Neural progenitor cell (in vitro differentiated cells): ENCODE data around the gene EXOG. TPM values are rescaled to one million over a fixed set of nuclear protein-coding genes. Genes with fewer than 3 reads are reported as not detected.
"Not testable (repeated sequence)": the region's sequence is repeated elsewhere in the genome, so short reads cannot be mapped to it uniquely, and the experiment has no call there.

Experiments used
- DNase-seq: peaks from one replicate; pipeline ENCODE4 v3.0.0-alpha.2; 2016; ENCODE audit warnings: low spot score
- H2AFZ ChIP-seq: fragments of 200-600 bp; sonication (generic); replicated peaks from 2 replicates; pipeline ENCODE4 v1.6.1; 2016; ENCODE audit warnings: antibody characterized with exemption
- H3F3A ChIP-seq: fragments of 200-600 bp; sonication (generic); 2 replicates; pipeline ENCODE4 v1.6.1; 2016; ENCODE audit warnings: antibody characterized with exemption, low read depth
- H3K27ac ChIP-seq: fragments of 200-600 bp; sonication (generic); 2 replicates; pipeline ENCODE4 v1.5.1; 2016; ENCODE audit warnings: mild to moderate bottlenecking
- H3K27me3 ChIP-seq: fragments of 200-600 bp; sonication (generic); 2 replicates; pipeline ENCODE4 v1.6.1; 2016; ENCODE audit warnings: mild to moderate bottlenecking, moderate library complexity
- H3K36me3 ChIP-seq: fragments of 200-600 bp; sonication (generic); 2 replicates; pipeline ENCODE4 v1.5.1; 2016
- H3K4me1 ChIP-seq: fragments of 200-600 bp; sonication (generic); 2 replicates; pipeline ENCODE4 v1.6.1; 2016; ENCODE audit warnings: mixed run types
- H3K4me2 ChIP-seq: fragments of 200-600 bp; sonication (generic); 2 replicates; pipeline ENCODE4 v1.6.1; 2016
- H3K4me3 ChIP-seq: fragments of 200-600 bp; sonication (generic); 2 replicates; pipeline ENCODE4 v1.5.1; 2016
- H3K79me2 ChIP-seq: fragments of 200-600 bp; sonication (generic); 2 replicates; pipeline ENCODE4 v1.6.1; 2016; ENCODE audit warnings: low read depth
- H3K9ac ChIP-seq: fragments of 200-600 bp; sonication (generic); 2 replicates; pipeline ENCODE4 v1.6.1; 2016
- H3K9me3 ChIP-seq: fragments of 200-600 bp; sonication (generic); 2 replicates; pipeline ENCODE4 v1.5.1; 2016; ENCODE audit warnings: low read depth
- H4K20me1 ChIP-seq: fragments of 200-600 bp; sonication (generic); 2 replicates; pipeline ENCODE4 v1.6.1; 2016; ENCODE audit warnings: low read depth
- H3K27ac Mint-ChIP-seq: 3 replicates; pipeline ENCODE4 v1.8.0; 2021; ENCODE audit warnings: mixed read lengths
- H3K27me3 Mint-ChIP-seq: 2 replicates; pipeline ENCODE4 v1.8.0; 2022; ENCODE audit warnings: low read depth, mild to moderate bottlenecking, inconsistent platforms, moderate library complexity, mixed read lengths; ENCODE audit not compliant: insufficient read depth
- H3K36me3 Mint-ChIP-seq: 3 replicates; pipeline ENCODE4 v1.8.0; 2021; ENCODE audit warnings: mixed read lengths
- H3K4me1 Mint-ChIP-seq: 3 replicates; pipeline ENCODE4 v1.8.0; 2021; ENCODE audit warnings: mixed read lengths
- H3K4me3 Mint-ChIP-seq: 3 replicates; pipeline ENCODE4 v1.8.0; 2021; ENCODE audit warnings: mild to moderate bottlenecking, moderate library complexity, mixed read lengths
- H3K9me3 Mint-ChIP-seq: 3 replicates; pipeline ENCODE4 v1.8.0; 2020; ENCODE audit warnings: mixed read lengths
- EZH2 ChIP-seq: fragments of 200-600 bp; sonication (generic); IDR thresholded peaks from 2 replicates; pipeline ENCODE4 v1.6.1; 2017; ENCODE audit warnings: antibody characterized with exemption, mild to moderate bottlenecking, moderate library complexity
- EZH2phosphoT487 ChIP-seq: fragments of 200-600 bp; sonication (generic); IDR thresholded peaks from 2 replicates; pipeline ENCODE4 v1.6.1; 2017; ENCODE audit warnings: antibody characterized with exemption
- total RNA-seq: library from RNA; depleted of rRNA; stranded (reverse); fragments of >200 nt; gene quantifications from 2 replicates; pipeline ENCODE4 v1.2.3, GENCODE V29; 2015; ENCODE audit warnings: low replicate concordance
- TF ChIP-seq, protein P1 (sequence below): fragments of 200-600 bp; sonication (generic); IDR thresholded peaks from 2 replicates; pipeline ENCODE4 v1.5.1; 2017; ENCODE audit warnings: antibody characterized with exemption, mild to moderate bottlenecking

The EXOG gene
- total RNA-seq, 1 donor from 2014 or later = 11.6 TPM

DNA sequence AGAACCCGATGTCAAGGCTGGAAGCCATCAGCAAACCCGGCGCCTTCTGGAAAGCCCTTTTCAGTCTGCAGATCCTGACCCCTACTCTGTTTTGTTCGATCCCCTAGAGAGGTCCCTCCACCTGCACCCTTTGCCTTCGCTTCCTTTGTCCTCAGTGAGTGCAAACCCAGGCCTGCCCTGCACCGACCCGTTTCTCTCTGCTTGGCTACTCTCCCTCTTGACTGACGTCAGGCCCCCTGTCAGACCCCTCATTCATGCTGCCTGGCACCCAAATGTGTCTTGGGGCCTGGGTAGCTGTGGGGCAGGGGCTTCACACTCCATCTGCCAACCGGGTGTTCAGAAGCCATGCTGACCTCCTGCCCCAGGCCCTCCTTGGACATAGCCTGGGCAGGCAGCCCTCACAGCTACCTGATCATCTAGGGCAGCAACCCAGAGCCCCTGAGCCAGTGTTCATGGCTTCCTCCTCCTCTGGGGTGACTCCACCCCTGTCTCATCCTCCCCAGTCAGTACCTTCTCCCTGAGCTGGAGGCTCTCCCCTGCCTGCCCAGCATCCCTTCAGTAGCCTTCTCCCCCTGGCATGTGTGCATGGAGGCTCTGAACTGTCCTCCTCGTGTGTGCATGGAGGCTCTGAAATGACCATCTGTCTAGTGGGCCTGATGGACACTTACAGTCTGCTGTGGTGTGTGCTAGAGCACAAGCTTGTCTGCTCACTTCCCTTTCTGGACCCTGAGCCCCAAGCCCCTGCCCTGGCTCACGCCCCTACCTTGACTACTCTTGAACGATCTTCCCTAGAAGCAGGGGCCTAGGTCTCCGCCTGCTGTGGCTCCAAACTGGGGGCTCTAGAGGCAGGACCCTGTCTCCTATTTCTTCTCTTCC, 69.4 kb downstream of the EXOG start:
- DNase-seq = no peak
- TF ChIP-seq EZH2 = no peak
- TF ChIP-seq, protein P1, sequence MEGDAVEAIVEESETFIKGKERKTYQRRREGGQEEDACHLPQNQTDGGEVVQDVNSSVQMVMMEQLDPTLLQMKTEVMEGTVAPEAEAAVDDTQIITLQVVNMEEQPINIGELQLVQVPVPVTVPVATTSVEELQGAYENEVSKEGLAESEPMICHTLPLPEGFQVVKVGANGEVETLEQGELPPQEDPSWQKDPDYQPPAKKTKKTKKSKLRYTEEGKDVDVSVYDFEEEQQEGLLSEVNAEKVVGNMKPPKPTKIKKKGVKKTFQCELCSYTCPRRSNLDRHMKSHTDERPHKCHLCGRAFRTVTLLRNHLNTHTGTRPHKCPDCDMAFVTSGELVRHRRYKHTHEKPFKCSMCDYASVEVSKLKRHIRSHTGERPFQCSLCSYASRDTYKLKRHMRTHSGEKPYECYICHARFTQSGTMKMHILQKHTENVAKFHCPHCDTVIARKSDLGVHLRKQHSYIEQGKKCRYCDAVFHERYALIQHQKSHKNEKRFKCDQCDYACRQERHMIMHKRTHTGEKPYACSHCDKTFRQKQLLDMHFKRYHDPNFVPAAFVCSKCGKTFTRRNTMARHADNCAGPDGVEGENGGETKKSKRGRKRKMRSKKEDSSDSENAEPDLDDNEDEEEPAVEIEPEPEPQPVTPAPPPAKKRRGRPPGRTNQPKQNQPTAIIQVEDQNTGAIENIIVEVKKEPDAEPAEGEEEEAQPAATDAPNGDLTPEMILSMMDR = no peak
- no peak for TF ChIP-seq EZH2phosphoT487
- H3K27ac ChIP-seq = no peak overlapping the region
- H3K9ac ChIP-seq = no peak overlapping the region
- H3K27me3 ChIP-seq = no peaks in the 10 kb centered on the region
- H3K4me1 Mint-ChIP-seq = no peaks in the 10 kb centered on the region
- H4K20me1 ChIP-seq = no peaks in the 10 kb centered on the region
- no peaks in the 10 kb centered on the region for H3K4me1 ChIP-seq
- no peak overlapping the region for H3K4me2 ChIP-seq
- no peaks in the 10 kb centered on the region for H3K36me3 ChIP-seq
- no peak overlapping the region for H3K4me3 Mint-ChIP-seq
- H3K9me3 ChIP-seq = no peaks in the 10 kb centered on the region
- H3K36me3 Mint-ChIP-seq = peaks cover 2% of the 10 kb centered on the region
- H3F3A ChIP-seq = no peaks in the 10 kb centered on the region
- no peak overlapping the region for H2AFZ ChIP-seq
- no peaks in the 10 kb centered on the region for H3K79me2 ChIP-seq
- no peaks in the 10 kb centered on the region for H3K9me3 Mint-ChIP-seq
- peaks cover 4% of the 10 kb centered on the region for H3K27me3 Mint-ChIP-seq
- H3K27ac Mint-ChIP-seq = peak overlapping the region; percentile 57
- H3K4me3 ChIP-seq = no peak overlapping the region

DNA sequence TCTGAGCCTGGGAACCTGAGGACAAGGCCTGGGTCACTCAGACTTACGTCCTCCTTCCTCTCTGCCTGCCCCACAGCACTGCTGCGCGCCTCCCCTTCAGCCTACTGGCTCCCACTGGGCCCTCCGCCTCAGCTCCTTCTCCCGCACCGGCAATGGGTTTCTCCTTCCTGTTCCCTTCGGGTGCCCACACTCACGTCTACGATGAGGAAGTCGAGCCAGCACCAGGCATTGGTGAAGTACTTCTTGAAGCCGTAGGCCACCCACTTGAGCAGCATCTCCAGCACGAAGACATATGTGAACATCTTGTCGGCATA, 70.0 kb downstream of the EXOG start:
- Histone ChIP-seq H3K79me2 (no peaks in the 10 kb centered on the region), H3K27me3 (no peaks in the 10 kb centered on the region), H4K20me1 (no peaks in the 10 kb centered on the region), H3K36me3 (no peaks in the 10 kb centered on the region), H3F3A (no peaks in the 10 kb centered on the region), H3K4me1 (no peaks in the 10 kb centered on the region), H3K4me3 (no peak overlapping the region), H3K9ac (no peak overlapping the region), H3K9me3 (no peaks in the 10 kb centered on the region), H3K27ac (no peak overlapping the region), H2AFZ (no peak overlapping the region), H3K4me2 (no peak overlapping the region)
- DNase-seq = no peak
- Mint-ChIP-seq H3K9me3 (no peaks in the 10 kb centered on the region), H3K4me3 (no peak overlapping the region), H3K4me1 (no peaks in the 10 kb centered on the region), H3K27me3 (peaks cover 4% of the 10 kb centered on the region), H3K36me3 (peaks cover 2% of the 10 kb centered on the region), H3K27ac (peak overlapping the region; percentile 57)
- TF ChIP-seq EZH2 = no peak
- TF ChIP-seq, protein P1 = no peak

DNA sequence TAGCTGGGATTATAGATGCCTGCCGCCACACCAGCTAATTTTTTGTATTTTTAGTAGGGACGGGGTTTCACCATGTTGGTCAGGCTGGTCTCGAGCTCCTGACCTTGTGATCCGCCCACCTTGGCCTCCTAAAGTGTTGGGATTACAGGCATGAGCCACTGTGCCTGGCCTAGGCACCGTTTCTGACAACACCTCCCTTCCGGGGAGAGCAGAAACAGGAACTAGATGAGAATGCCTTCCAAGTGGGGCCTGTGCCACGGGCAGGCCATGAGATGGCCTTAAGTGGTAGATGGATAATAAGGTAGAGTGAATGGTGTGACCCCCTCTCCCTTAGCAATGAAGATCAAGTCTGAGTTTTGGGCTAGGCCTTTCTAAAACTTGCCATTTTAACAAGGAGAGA, 70.7 kb downstream of the EXOG start:
- H3K36me3 ChIP-seq, H3K4me3 Mint-ChIP-seq, H3K27ac ChIP-seq, H3K36me3 Mint-ChIP-seq, H3K4me1 ChIP-seq, H4K20me1 ChIP-seq, H3K27ac Mint-ChIP-seq, H3K79me2 ChIP-seq, DNase-seq, H2AFZ ChIP-seq, H3K27me3 ChIP-seq, H3F3A ChIP-seq, H3K9me3 Mint-ChIP-seq, H3K9ac ChIP-seq, H3K4me3 ChIP-seq, H3K27me3 Mint-ChIP-seq, H3K9me3 ChIP-seq, H3K4me2 ChIP-seq, H3K4me1 Mint-ChIP-seq: not testable (repeated sequence)

DNA sequence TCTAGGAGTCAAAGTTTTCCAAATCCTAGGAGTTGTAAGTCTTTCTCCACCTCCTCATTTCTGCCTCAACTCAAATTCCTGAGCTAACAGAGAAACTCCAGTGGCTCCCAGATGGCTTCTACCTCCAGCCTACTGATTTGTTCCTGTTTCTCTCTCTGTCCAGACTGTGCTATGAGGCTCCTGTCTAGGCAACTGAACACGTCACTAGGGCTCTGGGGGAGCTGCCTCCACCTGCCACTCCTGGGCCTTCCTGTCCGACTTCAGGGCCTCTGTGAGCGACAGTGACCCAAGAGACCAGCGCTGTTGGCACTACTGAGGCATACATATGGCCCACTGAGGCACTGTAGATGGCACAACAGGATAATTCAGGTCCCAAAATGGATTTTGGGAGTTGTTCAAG, 71.4 kb downstream of the EXOG start:
- H3K4me3 Mint-ChIP-seq = no peak overlapping the region
- Histone ChIP-seq H4K20me1 (no peaks in the 10 kb centered on the region), H3K9me3 (no peaks in the 10 kb centered on the region), H3K4me1 (no peaks in the 10 kb centered on the region), H3K4me3 (no peak overlapping the region), H3K9ac (no peak overlapping the region), H2AFZ (no peak overlapping the region), H3K4me2 (no peak overlapping the region), H3K36me3 (no peaks in the 10 kb centered on the region), H3K27me3 (no peaks in the 10 kb centered on the region), H3F3A (no peaks in the 10 kb centered on the region), H3K27ac (no peak overlapping the region), H3K79me2 (no peaks in the 10 kb centered on the region)
- no peak for DNase-seq
- TF ChIP-seq, protein P1 = no peak
- TF ChIP-seq EZH2phosphoT487 = no peak
- H3K4me1 Mint-ChIP-seq = no peaks in the 10 kb centered on the region
- H3K27me3 Mint-ChIP-seq = peaks cover 4% of the 10 kb centered on the region
- peaks cover 2% of the 10 kb centered on the region for H3K36me3 Mint-ChIP-seq
- H3K27ac Mint-ChIP-seq = no peak overlapping the region
- no peaks in the 10 kb centered on the region for H3K9me3 Mint-ChIP-seq
